ENCODE measurements around the gene LRRC23.

GRCh38 chr12:6956021-6956727, 51.6 kb downstream of the LRRC23 start:
- no peak for TF ChIP-seq EZH2phosphoT487 (IDR thresholded peaks at IDR 0.05; ENCODE audit: insufficient read depth, low read depth)
- TF ChIP-seq EZH2 (IDR thresholded peaks at IDR 0.05; ENCODE audit: insufficient read depth, poor library complexity, severe bottlenecking) = no peak

Data from GM23248 (cell line).